IPS-15b (cell line): ENCODE results near the gene OSBPL9.
"Not testable (repeated sequence)": the region's sequence is repeated elsewhere in the genome, so short reads cannot be mapped to it uniquely, and the experiment has no call there.

Source experiments
- H3K27me3 ChIP-seq: one replicate; pipeline ENCODE4 v1.6.1; 2013; ENCODE audit warnings: low read length; ENCODE audit not compliant: control insufficient read depth, insufficient read depth
- H3K36me3 ChIP-seq: one replicate; pipeline ENCODE4 v1.6.1; 2013; ENCODE audit warnings: low read length; ENCODE audit not compliant: control insufficient read depth, insufficient read depth
- H3K4me1 ChIP-seq: one replicate; pipeline ENCODE4 v1.6.1; 2013; ENCODE audit warnings: mild to moderate bottlenecking, low read length; ENCODE audit not compliant: control insufficient read depth, insufficient read depth
- H3K4me3 ChIP-seq: one replicate; pipeline ENCODE4 v1.5.1; 2013; ENCODE audit warnings: low read depth, low read length
- H3K9ac ChIP-seq: one replicate; pipeline ENCODE4 v1.6.1; 2013; ENCODE audit warnings: low read depth, mild to moderate bottlenecking, low read length
- H3K9me3 ChIP-seq: one replicate; pipeline ENCODE4 v1.6.1; 2013; ENCODE audit warnings: mild to moderate bottlenecking, low read length; ENCODE audit not compliant: control insufficient read depth, insufficient read depth

OSBPL9 gene

GRCh38 chr1:51726544-51727225 lies 109.8 kb downstream of the OSBPL9 start:
- Histone ChIP-seq H3K9me3 (no peaks in the 10 kb centered on the region), H3K4me3 (no peak overlapping the region), H3K27me3 (no peaks in the 10 kb centered on the region), H3K9ac (no peak overlapping the region), H3K36me3 (no peaks in the 10 kb centered on the region), H3K4me1 (peaks cover 4% of the 10 kb centered on the region)

GRCh38 chr1:51727366-51727765 lies 110.5 kb downstream of the OSBPL9 start:
- H3K4me1 ChIP-seq = peaks cover 4% of the 10 kb centered on the region
- H3K9me3 ChIP-seq = no peaks in the 10 kb centered on the region
- H3K27me3 ChIP-seq = no peaks in the 10 kb centered on the region
- no peak overlapping the region for H3K9ac ChIP-seq
- no peak overlapping the region for H3K4me3 ChIP-seq
- H3K36me3 ChIP-seq = no peaks in the 10 kb centered on the region

DNA sequence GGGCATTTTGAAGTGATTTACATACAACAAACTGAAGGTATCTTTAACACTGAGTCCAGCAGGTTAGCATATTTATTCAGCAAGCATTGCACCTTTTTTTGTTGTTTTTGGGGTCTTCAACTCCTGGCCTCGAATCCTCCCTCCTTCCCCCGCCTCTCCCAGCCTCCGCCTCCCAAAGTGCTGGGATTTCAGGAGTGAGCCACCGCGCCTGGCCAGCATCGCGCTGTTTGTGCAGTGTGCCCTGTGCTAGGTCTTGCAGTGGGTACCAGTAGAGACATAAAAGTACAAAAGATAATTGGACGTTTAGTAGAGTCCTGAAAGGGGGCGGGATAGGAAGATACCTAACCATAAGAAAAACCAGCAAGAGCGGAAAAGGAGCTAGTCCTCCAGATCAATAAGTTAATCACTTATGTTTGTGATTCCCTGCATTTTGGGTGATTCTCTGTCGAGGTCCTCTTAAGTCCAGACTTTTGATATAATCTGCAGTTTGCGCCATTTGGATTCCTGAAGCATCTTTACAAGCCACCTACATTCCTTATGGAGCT lies 111.8 kb downstream of the OSBPL9 start:
- H3K36me3 ChIP-seq = no peaks in the 10 kb centered on the region
- peak overlapping the region; percentile 91 for H3K4me3 ChIP-seq
- H3K9ac ChIP-seq = peak overlapping the region; percentile 93
- peaks cover 7% of the 10 kb centered on the region for H3K4me1 ChIP-seq
- H3K9me3 ChIP-seq = no peaks in the 10 kb centered on the region
- no peaks in the 10 kb centered on the region for H3K27me3 ChIP-seq

GRCh38 chr1:51729156-51729823 lies 112.4 kb downstream of the OSBPL9 start:
- Histone ChIP-seq H3K4me3 (peak overlapping the region; percentile 91), H3K4me1 (peaks cover 10% of the 10 kb centered on the region), H3K9ac (peak overlapping the region; percentile 93), H3K36me3 (no peaks in the 10 kb centered on the region), H3K27me3 (no peaks in the 10 kb centered on the region), H3K9me3 (no peaks in the 10 kb centered on the region)

DNA sequence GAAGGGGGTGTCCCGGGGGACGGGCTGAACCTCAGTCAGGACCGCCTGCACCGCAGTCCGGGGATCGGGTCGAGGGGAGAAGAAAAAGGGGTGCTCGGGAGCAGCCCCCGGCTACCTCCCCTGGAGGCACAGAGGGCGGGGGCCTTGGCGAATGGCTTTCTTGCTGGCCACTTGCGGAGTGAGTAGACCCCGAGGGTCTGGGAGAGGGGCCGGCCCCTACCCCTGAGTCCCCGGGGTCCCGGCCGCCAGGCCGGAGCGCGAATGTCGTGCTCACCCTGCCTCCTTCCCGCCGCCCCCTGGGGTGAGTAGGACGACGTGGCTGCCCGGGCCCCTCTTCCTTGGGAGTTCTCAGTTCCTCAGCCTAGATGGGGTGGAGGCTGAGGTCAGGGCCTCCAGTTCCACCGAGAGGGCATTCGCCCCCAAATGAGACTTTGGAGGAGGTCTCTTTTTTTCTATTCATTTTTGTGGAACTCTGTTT lies 113.0 kb downstream of the OSBPL9 start:
- peaks cover 12% of the 10 kb centered on the region for H3K4me1 ChIP-seq
- H3K27me3 ChIP-seq = no peaks in the 10 kb centered on the region
- H3K9ac ChIP-seq = peak overlapping the region; percentile 88
- no peaks in the 10 kb centered on the region for H3K36me3 ChIP-seq
- no peaks in the 10 kb centered on the region for H3K9me3 ChIP-seq
- H3K4me3 ChIP-seq = peak overlapping the region; percentile 82

DNA sequence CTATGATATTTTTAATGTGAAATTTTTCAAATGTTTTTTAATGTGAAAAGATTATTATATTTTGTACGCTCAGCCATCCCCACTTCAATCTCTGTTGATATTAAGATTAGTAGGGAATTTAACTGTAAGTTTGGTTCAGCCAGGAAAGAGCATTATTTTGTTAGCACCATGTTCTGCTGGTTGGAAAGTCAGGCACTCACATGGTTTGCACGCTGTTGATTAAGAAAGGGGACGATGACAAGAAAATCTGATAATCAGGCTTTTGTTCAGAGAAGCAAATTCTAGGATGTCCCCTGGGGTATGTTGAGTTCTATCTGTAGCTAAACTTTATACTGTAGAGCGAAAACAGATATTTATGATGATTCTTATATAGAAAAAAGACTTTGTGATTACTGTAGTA lies 115.1 kb downstream of the OSBPL9 start:
- Histone ChIP-seq H3K9me3 (no peaks in the 10 kb centered on the region), H3K36me3 (no peaks in the 10 kb centered on the region), H3K27me3 (no peaks in the 10 kb centered on the region), H3K4me1 (peaks cover 12% of the 10 kb centered on the region), H3K4me3 (no peak overlapping the region), H3K9ac (no peak overlapping the region)

- H3K36me3 ChIP-seq = no peaks in the 10 kb centered on the region
- H3K9ac ChIP-seq = no peak overlapping the region
- H3K27me3 ChIP-seq = no peaks in the 10 kb centered on the region
- no peaks in the 10 kb centered on the region for H3K9me3 ChIP-seq
- no peak overlapping the region for H3K4me3 ChIP-seq
- H3K4me1 ChIP-seq = peaks cover 12% of the 10 kb centered on the region
These were observed 116.0 kb downstream of the OSBPL9 start for GRCh38 chr1:51732701-51733425.

- H3K9ac ChIP-seq, H3K9me3 ChIP-seq, H3K4me1 ChIP-seq, H3K4me3 ChIP-seq, H3K36me3 ChIP-seq, H3K27me3 ChIP-seq: not testable (repeated sequence)
These were observed 116.5 kb downstream of the OSBPL9 start for GRCh38 chr1:51733426-51733774.

DNA sequence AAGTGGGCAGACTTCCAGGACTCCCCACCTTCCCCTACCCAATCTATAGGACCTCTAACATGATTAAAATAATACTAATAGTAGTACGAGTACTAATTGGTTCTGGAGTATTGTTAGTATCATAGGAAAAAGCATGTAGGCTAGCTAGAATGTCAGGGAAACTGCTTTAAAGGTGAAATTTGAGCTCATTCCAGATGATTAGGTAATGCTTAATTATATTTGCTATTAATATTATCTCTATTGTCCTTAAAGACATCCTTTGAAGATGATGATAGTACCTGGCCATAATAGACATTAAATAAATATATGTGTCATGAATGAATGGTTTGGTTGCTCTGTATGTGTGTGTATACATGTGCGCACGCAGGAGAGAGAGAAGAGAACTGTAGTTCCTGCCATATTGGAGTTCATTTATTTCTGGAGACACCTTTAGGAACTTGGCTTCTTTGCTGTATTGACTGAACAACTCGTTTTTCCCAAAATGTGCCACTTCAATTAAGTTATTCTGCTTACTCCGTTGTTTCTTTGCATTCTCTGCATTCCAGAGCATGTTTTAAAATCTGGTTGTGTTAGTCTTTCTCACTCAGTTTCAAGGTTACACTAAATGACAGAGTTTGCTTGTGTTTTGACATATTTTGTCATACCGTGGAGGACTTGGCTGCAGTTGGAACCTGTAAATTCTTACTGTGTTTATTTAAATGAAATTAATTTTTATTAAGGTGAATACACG lies 117.1 kb downstream of the OSBPL9 start:
- Histone ChIP-seq H3K9me3 (no peaks in the 10 kb centered on the region), H3K36me3 (no peaks in the 10 kb centered on the region), H3K4me1 (peaks cover 10% of the 10 kb centered on the region), H3K4me3 (no peak overlapping the region), H3K9ac (no peak overlapping the region), H3K27me3 (no peaks in the 10 kb centered on the region)

- Histone ChIP-seq H3K36me3 (no peaks in the 10 kb centered on the region), H3K9me3 (no peaks in the 10 kb centered on the region), H3K27me3 (no peaks in the 10 kb centered on the region), H3K4me1 (peaks cover 10% of the 10 kb centered on the region), H3K9ac (no peak overlapping the region), H3K4me3 (no peak overlapping the region)
These were observed 118.2 kb downstream of the OSBPL9 start for GRCh38 chr1:51734896-51735745.
